Activated CD8-positive, alpha-beta memory T cell treated with anti-CD3 and anti-CD28 coated beads for 48 hours (primary cell): Measurements from ENCODE around the gene GRAP.

Source experiments
- DNase-seq, 3 experiments: peaks; one replicate each; pipeline ENCODE4 v3.0.0-alpha.2; 2020; ENCODE audit warnings: low read depth in 2 of 3, low spot score in 2 of 3

The GRAP gene

GRCh38 chr17:19019041-19019941 is 27.5 kb downstream of the GRAP start:
- DNase-seq = no peak

DNA sequence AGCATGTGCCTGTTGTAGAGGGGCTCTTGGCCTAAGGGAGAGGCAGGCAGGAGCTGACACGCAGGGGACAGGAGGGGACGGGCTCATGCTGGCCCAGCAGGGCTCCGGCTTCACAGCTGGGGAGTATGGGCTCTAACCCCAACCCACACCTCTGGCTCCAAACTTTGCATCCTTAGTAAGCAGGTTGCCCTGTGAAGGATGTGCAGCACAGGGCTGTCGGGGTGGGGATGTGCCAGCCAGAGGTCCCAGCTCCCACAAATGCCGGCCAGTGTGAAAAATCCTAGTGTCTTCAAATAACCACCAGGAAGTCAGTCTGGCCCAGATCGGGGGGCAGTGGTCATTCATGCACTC is 28.2 kb downstream of the GRAP start:
- DNase-seq = no peak

DNA sequence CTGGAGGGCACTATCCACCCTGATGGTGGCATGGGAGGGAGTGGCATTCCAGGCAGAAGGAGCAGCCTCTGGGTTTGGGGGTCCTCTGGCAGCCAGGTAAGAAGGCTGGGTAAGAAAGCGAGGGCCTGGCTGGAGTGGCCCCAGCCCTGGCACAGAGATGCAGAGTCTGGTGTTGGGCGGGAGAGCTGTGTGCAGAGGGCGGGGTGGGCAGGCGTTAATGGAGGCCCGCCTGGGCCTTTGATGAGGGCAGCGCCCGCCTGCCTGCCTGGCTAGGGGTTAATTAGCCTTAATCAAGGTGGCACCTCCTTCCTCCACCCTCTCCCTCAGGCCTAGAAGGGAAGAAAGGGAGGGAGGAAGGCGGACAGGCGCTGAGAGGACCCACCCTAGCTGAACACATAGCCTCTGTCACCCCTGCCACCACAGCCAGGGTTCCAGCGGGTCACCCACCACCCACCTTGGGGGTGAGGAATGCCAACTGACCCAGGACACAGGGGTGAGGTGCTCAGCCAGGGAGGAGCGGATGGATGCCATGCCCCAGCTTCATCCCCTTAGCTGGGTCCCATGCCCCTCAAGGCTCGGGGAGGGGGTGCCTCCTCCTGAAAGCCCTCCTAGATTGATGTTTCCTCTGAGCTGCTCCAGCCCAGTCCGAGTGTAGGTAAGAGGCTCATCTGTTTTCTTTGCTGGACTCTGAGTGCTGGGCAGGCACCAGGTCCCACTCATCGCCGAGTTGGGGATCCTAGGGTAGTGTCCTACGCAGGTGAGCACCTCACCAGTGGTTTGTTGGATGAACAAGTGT is 28.8 kb downstream of the GRAP start:
- no peak for DNase-seq

- no peak for DNase-seq
These were observed 29.4 kb downstream of the GRAP start for GRCh38 chr17:19017401-19017800.

GRCh38 chr17:19016881-19017280 is 29.9 kb downstream of the GRAP start:
- DNase-seq = no peak

DNA sequence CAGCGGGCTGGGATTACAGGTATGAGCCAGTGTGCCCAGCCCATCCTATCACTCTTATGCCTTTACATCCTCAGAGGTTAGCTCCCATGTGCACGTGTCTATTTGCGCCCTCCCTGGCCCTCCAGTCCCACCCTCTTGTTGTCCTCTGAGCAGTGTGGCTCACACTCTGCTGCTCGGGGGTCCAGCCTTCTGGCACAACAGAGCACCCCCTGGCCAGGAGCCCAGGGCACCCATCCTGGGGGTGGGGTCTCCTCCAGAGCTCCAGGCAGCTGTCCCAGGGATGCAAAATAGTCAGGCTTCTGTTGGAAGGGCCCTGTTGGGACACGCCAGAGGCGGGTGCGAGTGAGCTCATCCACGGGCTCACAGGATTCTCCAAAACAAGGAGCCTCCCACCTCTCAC is 30.5 kb downstream of the GRAP start:
- no peak for DNase-seq

DNA sequence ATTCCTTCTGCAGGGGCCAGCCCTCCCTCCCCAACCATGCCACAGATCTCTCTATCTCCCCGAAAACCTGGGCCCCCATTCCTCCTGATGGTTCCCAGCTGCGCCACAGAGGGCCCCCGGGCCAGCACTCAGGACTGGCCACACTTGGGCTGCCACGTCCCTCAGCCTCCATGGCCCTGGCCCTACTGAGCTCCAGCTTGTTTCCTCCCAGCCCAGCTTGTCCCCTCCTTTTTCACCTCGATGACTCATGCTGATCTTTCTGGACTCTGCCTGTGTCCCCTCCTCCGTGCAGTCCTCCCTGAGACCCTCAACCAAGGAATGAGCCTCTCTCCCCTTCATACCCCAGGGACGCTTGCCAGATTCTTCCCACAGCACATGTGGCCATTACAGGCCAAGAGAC is 31.3 kb downstream of the GRAP start:
- no peak for DNase-seq

GRCh38 chr17:19014628-19015215 is 32.0 kb downstream of the GRAP start:
- no peak for DNase-seq

DNA sequence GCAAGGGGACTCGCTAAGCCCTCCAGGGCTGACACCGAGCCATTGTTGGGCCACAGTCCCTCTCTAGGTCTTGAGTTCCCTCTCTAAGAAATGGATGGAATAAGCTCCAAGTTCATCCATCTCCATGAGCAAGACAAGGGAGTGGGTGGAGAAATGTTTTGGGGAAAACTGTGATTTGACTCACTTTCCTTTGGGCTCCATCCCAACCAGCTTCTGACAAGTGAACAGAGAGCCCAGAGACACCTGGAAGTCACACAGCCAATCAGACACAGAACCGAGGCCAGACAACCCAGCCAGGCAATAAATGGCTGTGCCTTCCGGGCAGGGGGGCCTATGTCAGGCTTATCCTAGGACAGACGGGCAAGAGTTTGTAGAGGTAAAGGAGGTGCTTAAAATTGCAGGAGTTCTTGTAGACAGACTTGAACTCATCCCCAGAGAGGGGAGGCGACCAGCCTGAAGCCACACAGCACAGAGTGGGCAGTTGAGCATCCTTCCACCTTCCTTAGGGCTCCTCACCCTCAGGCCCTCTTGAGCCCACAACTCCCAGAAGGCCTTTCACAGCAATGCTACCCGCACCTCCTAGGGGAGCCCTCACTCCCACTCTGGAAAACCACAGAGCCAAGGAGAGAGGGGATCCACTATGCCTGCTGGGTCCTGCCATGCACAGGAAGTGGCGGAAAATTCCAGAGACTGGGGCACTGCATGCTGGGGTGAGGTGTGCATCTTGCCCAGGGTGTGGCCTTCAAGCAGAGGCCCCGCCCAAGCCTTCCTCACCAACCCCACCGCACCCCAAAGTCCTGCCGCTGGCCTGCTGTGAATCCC is 32.7 kb downstream of the GRAP start:
- DNase-seq = no peak

DNA sequence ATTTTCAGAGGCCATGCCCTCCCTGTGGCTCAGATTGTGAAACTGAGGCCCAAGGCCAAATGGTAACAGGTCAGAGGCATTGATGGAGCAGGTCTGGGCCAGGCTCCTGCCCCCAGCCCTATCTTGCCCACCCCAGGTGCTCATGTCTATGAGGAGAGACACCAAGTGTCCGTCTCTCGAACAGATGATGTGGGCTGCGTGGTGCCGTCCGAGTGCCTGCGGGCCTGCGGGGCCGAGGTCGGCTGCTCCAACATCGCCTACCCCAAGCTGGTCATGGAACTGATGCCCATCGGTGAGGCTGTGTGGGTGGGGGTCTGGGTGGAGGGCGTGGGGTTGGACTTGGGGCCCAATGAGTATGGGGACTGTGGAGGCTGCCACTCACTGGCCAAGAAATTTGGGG is 33.5 kb downstream of the GRAP start:
- no peak for DNase-seq

GRCh38 chr17:19012171-19013080 is 34.3 kb downstream of the GRAP start:
- DNase-seq = no peak

DNA sequence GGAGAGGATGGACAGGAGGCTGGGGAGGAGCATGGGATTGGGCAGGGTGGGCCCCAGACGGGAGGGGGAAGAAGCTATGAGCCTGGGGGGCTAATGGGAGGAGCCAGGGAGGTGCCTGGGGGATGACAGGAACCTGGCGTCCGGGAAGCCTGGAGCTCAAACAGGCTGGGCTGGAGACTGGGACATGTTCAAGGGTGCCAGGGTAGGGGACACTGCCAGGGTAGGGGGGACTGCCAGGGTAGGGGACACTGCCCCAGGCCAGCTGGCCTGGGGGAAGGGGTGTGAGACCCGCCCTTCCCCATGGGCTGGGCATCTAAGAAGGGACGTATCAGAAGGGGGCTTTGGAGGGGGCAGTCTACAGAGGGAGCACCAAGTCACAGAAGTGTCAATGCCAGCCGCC is 35.2 kb downstream of the GRAP start:
- no peak for DNase-seq

DNA sequence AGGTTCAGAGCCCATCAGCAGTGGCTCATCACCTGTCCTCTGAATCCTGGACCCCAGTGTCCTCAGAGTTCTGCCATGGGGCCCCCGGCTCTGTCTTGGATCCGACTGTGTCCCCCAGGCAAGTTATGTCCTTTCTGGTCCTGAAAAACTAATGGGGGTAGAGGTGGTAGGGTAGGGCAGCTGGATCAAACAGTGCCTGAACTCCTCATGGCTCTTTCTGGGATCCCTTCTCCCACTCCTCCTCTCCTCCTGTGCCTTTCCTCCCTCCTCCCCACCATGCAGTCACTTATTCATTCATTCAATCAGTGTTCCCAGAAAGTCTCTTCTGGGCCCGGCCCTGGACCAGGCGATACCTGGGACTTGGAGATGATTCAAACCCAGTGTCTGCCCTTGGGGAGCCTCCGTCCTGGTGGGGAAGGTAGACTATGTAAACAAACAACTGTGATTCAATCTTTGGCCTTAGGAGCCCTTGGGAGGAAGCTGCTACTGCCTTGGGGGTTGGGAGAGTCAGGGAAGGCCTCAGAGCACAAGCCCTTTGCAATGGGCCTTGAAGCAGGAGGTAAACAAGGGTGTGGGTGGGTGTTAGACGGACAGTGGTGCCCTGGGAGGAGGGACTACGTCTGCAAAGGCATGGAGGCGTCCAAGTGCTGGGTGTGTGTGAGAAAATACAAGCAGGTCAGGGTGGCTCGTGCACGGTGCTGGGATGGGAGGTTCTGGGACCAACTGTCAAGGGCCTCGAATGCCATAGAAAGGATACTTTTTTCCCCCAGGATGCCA is 35.8 kb downstream of the GRAP start:
- no peak for DNase-seq

- DNase-seq = no peak
These were observed 36.8 kb downstream of the GRAP start for GRCh38 chr17:19009970-19010369.

DNA sequence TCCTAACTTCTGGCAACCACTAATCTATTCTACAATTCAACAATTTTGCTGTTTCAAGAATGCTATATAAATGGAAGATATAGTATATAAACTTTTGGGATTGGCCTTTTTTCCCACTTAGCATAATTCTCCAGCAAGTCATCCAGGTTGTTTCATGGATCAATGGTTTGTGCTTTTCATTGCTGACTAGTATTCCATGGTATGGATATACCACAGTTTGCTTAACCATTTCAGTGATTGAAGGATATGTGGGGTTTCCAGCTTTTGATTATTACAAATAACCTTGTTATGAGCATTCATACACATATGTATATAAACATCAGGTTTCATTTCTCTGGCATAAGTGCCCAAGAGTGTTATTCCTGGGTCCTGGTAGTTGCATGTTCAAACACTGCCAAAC is 40.1 kb downstream of the GRAP start:
- no peak for DNase-seq

GRCh38 chr17:19005789-19006430 is 40.8 kb downstream of the GRAP start:
- no peak for DNase-seq

GRCh38 chr17:19005137-19005773 is 41.5 kb downstream of the GRAP start:
- no peak for DNase-seq

GRCh38 chr17:19004421-19005136 is 42.2 kb downstream of the GRAP start, which contains the start of gene FAM83G:
FAM83G (minus strand) TSS chr17:19004764; CDS start chr17:19004041, 723 bp downstream.
- peak; percentile 68 to 72 (median 69) for DNase-seq
